ENCODE data around the gene SPECC1L.
"Not testable (repeated sequence)": the region's sequence is repeated elsewhere in the genome, so short reads cannot be mapped to it uniquely, and the experiment has no call there.

SPECC1L gene

GRCh38 chr22:24289114-24289513 is 18.5 kb downstream of the SPECC1L start:
- no peak overlapping the region for H3K4me3 Mint-ChIP-seq
- H3K27ac Mint-ChIP-seq, result no peak overlapping the region
- ATAC-seq (no peak), DNase-seq (no peak)
- peaks cover 63% of the 10 kb centered on the region for H3K4me1 Mint-ChIP-seq
- H3K36me3 Mint-ChIP-seq (ENCODE audit: low read depth), result peaks cover 4% of the 10 kb centered on the region
- no peaks in the 10 kb centered on the region for H3K27me3 Mint-ChIP-seq
- no peaks in the 10 kb centered on the region for H3K9me3 Mint-ChIP-seq

- Mint-ChIP-seq H3K27ac (no peak overlapping the region), H3K4me1 (peaks cover 58% of the 10 kb centered on the region), H3K36me3 (ENCODE audit: low read depth) (peaks cover 4% of the 10 kb centered on the region), H3K27me3 (no peaks in the 10 kb centered on the region), H3K9me3 (no peaks in the 10 kb centered on the region), H3K4me3 (no peak overlapping the region)
- DNase-seq (no peak), ATAC-seq (no peak)
These were observed 19.1 kb downstream of the SPECC1L start for GRCh38 chr22:24289741-24290163.

GRCh38 chr22:24290459-24290858 is 19.8 kb downstream of the SPECC1L start:
- no peak for DNase-seq
- Mint-ChIP-seq H3K4me1 (peaks cover 51% of the 10 kb centered on the region), H3K27me3 (no peaks in the 10 kb centered on the region), H3K9me3 (no peaks in the 10 kb centered on the region), H3K4me3 (no peak overlapping the region), H3K27ac (no peak overlapping the region), H3K36me3 (ENCODE audit: low read depth) (peaks cover 4% of the 10 kb centered on the region)
- ATAC-seq, result no peak

DNA sequence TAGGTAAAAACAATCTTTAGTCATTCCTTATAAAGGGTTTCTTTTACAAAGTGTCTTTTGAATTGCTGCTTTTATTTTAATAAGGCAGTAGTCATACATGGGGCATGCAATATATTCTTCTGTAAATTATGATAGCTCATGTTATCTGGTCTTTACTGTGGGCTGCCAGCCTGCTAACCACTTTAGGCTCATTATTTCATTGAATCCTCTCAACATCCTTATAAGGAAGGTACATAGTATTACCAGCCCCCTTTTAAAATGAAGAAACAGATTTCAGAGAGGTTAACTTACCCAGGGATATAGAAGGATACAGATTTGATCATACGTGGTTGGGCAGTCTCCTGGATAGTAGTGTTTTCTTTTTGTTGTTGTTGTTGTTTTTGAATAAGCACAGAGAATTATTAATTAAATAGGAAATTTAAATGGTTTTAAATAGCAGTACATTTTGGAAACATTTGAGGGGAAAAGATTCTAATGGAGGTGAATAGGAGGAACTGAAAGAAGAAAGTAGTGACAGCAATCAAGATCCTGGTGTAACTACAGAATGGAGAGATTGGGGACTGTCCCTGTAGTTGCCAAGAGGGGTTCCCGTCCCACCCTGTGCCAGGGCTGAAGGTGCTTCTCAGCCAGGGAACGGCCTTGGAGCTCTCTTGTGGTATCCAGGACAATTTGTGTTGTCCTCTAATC is 21.0 kb downstream of the SPECC1L start:
- H3K4me1 Mint-ChIP-seq, result peaks cover 41% of the 10 kb centered on the region
- H3K4me3 Mint-ChIP-seq, result no peak overlapping the region
- DNase-seq (no peak), ATAC-seq (no peak)
- H3K27ac Mint-ChIP-seq, result no peak overlapping the region
- peaks cover 4% of the 10 kb centered on the region for H3K36me3 Mint-ChIP-seq (ENCODE audit: low read depth)
- H3K9me3 Mint-ChIP-seq, result no peaks in the 10 kb centered on the region
- no peaks in the 10 kb centered on the region for H3K27me3 Mint-ChIP-seq

DNA sequence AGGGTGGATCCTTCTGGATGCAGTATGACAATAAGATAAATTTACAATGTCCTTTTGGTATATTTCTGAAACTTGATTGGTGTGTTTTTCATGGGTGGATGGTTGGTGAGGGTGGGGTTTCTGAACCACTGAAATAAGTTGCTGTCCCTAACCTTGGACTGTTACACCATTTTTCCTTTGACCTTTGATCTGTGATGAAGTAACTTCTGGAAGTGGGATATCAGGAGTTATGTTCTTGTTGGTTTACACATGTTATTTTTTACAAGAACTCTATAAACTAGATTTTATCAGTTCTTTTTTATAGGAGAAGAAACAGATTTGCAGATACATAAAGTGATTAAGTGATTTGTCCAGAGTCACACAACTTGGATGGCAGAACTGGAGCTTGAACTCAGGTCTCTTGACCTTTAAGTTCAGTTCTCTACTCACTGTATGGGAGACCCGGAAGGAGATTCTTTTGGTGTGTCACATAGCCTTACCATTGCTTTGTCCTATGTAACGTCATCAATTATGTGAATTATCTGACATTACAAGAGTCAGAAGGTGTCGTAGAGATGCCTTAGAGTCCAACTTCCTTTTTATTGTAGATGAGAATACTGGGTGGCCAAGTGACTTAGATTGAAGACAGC is 21.7 kb downstream of the SPECC1L start:
- H3K27ac Mint-ChIP-seq, result not testable (repeated sequence)
- H3K4me1 Mint-ChIP-seq, result peaks cover 37% of the 10 kb centered on the region

GRCh38 chr22:24294913-24295312 is 24.3 kb downstream of the SPECC1L start:
- not testable (repeated sequence) for H3K4me3 Mint-ChIP-seq; H3K9me3 Mint-ChIP-seq; H3K27ac Mint-ChIP-seq; H3K27me3 Mint-ChIP-seq; H3K36me3 Mint-ChIP-seq (ENCODE audit: low read depth); DNase-seq; ATAC-seq
- H3K4me1 Mint-ChIP-seq, result peaks cover 42% of the 10 kb centered on the region

More for the DNA sequence above, 21.7 kb downstream of the SPECC1L start:
- not testable (repeated sequence) for H3K4me3 Mint-ChIP-seq; H3K27me3 Mint-ChIP-seq; ATAC-seq; H3K36me3 Mint-ChIP-seq (ENCODE audit: low read depth); H3K9me3 Mint-ChIP-seq; DNase-seq

GRCh38 chr22:24298497-24299155 is 28.0 kb downstream of the SPECC1L start:
- not testable (repeated sequence) for H3K9me3 Mint-ChIP-seq, H3K27me3 Mint-ChIP-seq, DNase-seq, H3K4me3 Mint-ChIP-seq, H3K27ac Mint-ChIP-seq
- peaks cover 19% of the 10 kb centered on the region for H3K36me3 Mint-ChIP-seq (ENCODE audit: low read depth)
- ATAC-seq, result peak; percentile 28
- H3K4me1 Mint-ChIP-seq, result peaks cover 50% of the 10 kb centered on the region

GRCh38 chr22:24300522-24300921 is 29.9 kb downstream of the SPECC1L start:
- ATAC-seq, H3K4me3 Mint-ChIP-seq, DNase-seq, H3K27me3 Mint-ChIP-seq, H3K9me3 Mint-ChIP-seq, H3K27ac Mint-ChIP-seq: not testable (repeated sequence)
- Mint-ChIP-seq H3K4me1 (peaks cover 67% of the 10 kb centered on the region), H3K36me3 (ENCODE audit: low read depth) (peaks cover 31% of the 10 kb centered on the region)

DNA sequence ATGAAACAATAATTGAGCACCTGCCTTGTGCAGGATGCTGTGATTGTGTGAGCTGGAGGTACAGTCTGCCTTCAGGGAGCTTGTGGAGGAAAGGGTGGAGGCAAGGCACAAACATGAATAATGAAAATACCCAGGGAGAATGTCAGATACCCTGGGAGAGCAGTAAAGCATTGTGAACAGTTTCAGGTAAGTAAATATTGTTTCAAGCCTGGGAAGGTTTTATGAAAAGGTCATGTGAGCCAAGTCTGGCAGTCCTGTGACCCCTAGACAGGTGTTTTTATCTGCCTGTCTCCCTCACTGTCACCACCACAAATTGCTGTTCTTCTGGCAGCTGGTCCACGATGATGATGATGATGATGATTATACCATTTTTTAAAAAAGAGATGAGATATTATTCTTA is 32.0 kb downstream of the SPECC1L start:
- no peak for DNase-seq
- Mint-ChIP-seq H3K9me3 (no peaks in the 10 kb centered on the region), H3K27ac (no peak overlapping the region), H3K36me3 (ENCODE audit: low read depth) (peaks cover 44% of the 10 kb centered on the region), H3K4me1 (peaks cover 75% of the 10 kb centered on the region), H3K4me3 (no peak overlapping the region), H3K27me3 (no peaks in the 10 kb centered on the region)
- no peak for ATAC-seq

DNA sequence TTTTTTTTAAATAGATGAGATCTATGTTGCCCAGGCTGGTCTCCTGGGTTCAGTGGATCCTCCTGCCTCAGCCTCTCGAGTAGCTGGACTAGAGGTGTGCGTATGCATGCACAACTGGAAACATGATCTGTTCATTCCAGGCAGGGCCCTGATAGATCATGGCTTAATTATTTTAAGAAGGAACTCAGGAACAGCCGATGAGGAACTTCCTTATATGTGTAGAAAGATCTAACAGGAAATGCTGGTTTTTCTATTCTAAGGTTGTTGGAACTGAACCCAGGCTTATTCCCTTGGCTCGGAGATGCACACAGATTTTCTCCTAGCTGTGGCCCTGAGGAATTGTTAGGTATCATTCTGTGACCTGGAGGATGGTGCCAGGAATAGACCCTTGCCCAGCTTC is 32.4 kb downstream of the SPECC1L start:
- DNase-seq, result no peak
- H3K27ac Mint-ChIP-seq, result no peak overlapping the region
- peaks cover 75% of the 10 kb centered on the region for H3K4me1 Mint-ChIP-seq
- H3K4me3 Mint-ChIP-seq, result no peak overlapping the region
- no peaks in the 10 kb centered on the region for H3K9me3 Mint-ChIP-seq
- H3K36me3 Mint-ChIP-seq (ENCODE audit: low read depth), result peaks cover 44% of the 10 kb centered on the region
- no peak for ATAC-seq
- no peaks in the 10 kb centered on the region for H3K27me3 Mint-ChIP-seq

GRCh38 chr22:24304062-24304675 is 33.5 kb downstream of the SPECC1L start:
- ATAC-seq, result no peak
- peaks cover 66% of the 10 kb centered on the region for H3K4me1 Mint-ChIP-seq
- H3K27me3 Mint-ChIP-seq, result no peaks in the 10 kb centered on the region
- peaks cover 44% of the 10 kb centered on the region for H3K36me3 Mint-ChIP-seq (ENCODE audit: low read depth)
- no peak overlapping the region for H3K27ac Mint-ChIP-seq
- no peaks in the 10 kb centered on the region for H3K9me3 Mint-ChIP-seq
- no peak for DNase-seq
- H3K4me3 Mint-ChIP-seq, result no peak overlapping the region

DNA sequence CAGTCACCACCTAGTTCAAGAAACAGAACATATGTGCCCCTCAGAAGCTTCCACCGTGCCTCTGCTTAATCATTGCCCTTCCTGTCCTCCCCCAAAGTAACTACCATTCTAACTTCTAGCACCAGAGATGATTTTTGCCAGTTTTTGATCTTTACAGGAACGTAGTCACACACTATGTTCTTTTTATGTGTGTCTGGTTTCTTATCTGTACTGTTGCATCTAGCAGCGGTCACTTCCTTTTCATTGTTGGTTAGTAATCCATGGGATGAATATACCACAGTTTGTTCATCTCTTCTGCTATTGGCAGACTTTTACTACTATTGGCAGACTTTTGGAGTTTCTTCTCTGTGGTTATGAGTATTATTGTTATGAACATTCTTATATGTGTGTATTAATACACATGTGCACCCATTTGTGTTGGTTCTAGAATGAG is 34.6 kb downstream of the SPECC1L start:
- ATAC-seq, result peak; percentile 81
- Mint-ChIP-seq H3K9me3 (no peaks in the 10 kb centered on the region), H3K27ac (peak overlapping the region; percentile 2), H3K36me3 (ENCODE audit: low read depth) (peaks cover 43% of the 10 kb centered on the region), H3K4me3 (no peak overlapping the region), H3K4me1 (peaks cover 56% of the 10 kb centered on the region), H3K27me3 (no peaks in the 10 kb centered on the region)
- DNase-seq, result no peak

- H3K4me3 Mint-ChIP-seq, result no peak overlapping the region
- no peaks in the 10 kb centered on the region for H3K9me3 Mint-ChIP-seq
- peaks cover 7% of the 10 kb centered on the region for H3K4me1 Mint-ChIP-seq
- peaks cover 33% of the 10 kb centered on the region for H3K36me3 Mint-ChIP-seq (ENCODE audit: low read depth)
- no peak overlapping the region for H3K27ac Mint-ChIP-seq
- DNase-seq (no peak), ATAC-seq (no peak)
- no peaks in the 10 kb centered on the region for H3K27me3 Mint-ChIP-seq
These were observed 40.3 kb downstream of the SPECC1L start for GRCh38 chr22:24310969-24311368.

DNA sequence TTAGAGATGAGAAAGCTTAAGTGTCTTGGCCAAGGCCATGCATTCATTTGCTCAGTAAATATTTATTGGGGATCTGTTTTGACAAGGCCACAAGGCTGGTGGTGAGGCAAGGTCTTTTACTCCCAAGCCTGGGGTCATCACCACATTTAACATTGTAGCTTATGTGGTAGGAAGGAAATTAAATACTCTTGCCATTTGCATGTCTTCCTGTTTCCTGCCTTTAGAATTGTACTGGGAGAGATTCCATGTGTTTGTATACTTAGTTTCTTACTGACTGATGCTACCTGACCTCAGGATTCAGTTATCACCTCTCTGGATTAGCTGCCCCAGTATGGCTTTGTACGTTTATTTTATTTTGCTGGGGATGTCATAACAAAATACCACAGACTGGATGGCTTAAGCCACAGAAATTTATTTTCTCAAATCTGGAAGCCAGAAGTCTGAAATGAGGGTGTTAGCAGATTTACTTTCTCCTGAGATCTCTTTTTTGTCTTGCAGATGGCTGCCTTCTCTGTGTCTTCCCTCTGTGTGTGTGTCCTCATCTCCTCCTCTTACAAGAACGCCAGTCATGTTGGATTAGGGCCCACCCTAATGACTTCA is 44.8 kb downstream of the SPECC1L start:
- no peak overlapping the region for H3K27ac Mint-ChIP-seq
- no peaks in the 10 kb centered on the region for H3K27me3 Mint-ChIP-seq
- no peaks in the 10 kb centered on the region for H3K9me3 Mint-ChIP-seq
- no peak overlapping the region for H3K4me3 Mint-ChIP-seq
- H3K4me1 Mint-ChIP-seq, result no peaks in the 10 kb centered on the region
- H3K36me3 Mint-ChIP-seq (ENCODE audit: low read depth), result peaks cover 26% of the 10 kb centered on the region
- DNase-seq (no peak), ATAC-seq (no peak)

All from activated naive CD8-positive, alpha-beta T cell treated with anti-CD3 and anti-CD28 coated beads, Interleukin-2, amount 50 U/mL, for 24 hours (primary cell).